Measurements from ENCODE around the gene TNPO2.

Gene TNPO2

DNA sequence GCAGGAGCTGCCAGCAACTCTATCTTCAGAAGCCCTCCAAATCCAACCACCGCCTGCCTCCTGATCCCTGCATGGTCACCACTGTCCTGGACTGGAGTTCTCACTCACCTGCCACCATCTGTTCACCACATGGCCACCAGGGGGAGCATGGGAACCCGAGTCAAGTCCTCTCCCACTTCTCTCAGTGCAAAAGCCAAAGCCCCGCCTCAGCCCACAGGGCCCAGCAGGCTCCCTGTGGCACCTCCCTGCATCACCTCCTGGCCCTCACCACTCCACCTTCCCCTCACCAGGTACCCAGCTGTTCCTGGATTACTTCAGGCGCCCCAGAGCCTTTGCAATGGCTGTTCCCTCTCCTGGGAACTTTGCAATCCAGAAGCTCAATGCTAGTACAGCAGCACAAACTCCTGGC, 47.3 kb downstream of the TNPO2 start:
- DNase-seq (ENCODE audit: low spot score) = peak; percentile 82

DNA sequence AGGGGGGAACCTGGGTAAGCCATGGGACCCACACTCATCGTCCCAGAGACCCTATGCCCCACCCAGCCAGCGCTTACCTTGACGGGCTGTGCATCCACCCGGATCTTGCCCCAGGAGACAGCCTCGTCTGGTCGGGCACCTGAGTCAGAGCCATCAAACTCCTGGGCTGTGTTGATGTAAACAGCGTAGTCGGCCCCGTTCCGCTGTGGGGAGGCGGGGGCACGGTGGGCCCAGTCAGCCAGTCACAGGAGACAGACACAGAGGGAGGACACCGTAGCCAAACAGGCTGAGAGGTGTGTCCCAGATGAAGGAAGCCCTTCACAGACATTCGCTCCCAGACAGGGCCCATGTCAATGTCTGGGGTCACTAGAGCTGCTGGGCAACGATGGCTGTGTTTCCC, 47.8 kb downstream of the TNPO2 start:
- DNase-seq (ENCODE audit: low spot score) = no peak

DNA sequence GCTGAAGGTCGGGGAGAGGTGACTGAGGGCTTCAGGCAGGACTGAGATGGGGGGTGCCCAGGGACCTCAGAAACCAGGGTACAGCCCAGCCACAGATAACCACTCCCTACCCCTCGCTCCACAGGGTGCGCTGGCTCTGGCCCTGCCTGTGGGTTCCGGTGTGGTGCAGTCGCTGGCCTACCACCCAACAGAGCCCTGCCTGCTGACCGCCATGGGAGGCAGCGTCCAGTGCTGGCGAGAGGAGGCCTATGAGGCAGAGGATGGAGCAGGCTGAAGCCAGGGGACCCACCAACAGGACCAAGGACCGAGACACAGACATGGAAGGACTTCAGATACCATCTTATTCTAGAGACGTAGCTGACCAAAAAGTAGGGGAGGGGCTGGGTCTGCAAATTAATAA, 48.3 kb downstream of the TNPO2 start:
- no peak for DNase-seq (ENCODE audit: low spot score)

DNA sequence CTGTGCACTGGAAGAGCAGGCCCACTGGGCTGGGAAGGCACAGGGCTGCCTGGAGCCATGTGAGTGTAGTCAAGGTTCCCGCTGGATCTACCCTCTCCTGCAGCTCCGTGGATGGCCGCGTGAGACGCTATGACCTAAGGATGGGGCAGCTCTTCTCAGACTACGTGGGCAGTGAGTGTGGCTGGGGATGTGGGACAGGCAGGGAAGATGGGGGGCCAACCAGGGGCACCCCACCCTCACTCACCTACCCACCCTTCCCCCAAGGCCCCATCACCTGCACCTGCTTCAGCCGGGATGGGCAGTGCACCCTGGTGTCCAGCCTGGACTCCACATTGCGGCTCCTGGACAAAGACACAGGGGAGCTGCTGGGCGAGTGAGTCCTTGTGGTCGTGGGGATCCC, 51.0 kb downstream of the TNPO2 start:
- no peak for DNase-seq (ENCODE audit: low spot score)

DNA sequence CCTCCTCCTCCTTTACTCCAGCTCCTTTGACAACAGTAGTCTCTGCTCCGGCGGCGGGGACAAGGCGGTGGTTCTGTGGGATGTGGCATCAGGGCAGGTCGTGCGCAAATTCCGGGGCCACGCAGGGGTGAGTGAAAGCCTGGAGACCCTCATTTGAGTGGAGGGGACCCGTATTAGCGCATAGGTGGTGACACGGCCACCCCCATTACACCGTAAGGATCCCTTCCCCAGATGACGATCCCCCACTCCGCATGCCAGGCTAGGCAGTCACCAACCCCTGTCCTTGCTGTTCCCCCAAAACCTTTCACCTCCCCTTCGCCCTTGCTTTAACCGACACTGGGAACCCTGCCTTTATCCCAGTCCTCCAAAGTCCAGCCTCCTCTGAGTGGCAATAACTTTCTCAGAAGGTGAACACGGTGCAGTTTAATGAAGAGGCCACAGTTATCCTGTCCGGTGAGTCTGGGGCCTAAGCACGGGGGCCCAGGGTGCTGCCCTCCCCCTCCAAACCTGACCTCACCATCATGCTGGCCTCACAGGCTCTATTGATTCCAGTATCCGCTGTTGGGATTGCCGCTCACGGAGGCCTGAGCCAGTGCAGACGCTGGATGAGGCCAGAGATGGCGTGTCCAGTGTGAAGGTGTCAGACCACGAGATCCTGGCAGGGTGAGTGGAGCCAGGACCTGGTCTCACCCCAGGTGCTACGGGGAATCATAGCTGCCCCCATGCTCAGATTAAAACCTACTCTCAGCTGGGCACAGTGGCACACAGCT, 53.4 kb downstream of the TNPO2 start:
- DNase-seq (ENCODE audit: low spot score) = no peak

DNA sequence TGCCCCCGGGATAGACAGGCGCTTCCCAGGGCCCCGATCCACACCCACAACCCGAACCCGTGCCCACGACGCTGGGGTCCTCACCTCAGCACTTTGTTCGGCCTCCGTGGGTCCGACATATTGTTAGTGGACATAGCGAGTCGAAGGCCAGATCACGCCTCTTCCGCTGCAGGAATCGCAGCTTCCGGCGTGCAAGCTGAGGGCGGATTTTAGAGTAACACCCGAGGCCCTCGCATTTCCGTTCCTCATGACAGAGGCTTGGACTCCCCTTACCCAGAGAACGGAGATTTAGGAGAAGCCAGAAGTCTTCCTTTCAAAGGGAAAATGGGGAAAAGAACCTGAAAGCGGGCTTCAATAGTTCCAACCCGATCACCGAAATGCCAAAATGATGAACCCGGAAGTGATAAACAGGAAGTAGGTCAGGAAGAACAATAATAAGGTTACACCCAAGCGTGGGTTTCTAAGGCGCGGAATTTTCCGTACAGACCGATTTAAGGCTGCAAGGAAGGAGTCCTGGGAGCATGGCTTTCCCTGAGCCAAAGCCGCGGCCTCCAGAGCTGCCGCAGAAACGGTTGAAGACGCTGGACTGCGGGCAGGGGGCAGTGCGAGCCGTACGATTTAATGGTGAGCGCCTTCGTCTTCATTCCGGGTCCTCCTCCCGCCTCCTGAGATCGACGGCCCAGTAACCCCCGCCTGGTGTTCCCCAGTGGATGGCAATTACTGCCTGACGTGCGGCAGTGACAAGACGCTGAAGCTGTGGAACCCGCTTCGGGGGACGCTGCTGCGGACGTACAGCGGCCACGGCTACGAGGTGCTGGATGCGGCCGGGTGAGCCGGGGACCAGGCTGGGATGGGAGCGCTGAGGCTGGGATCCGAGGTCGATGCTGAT, 54.2 kb downstream of the TNPO2 start:
- DNase-seq (ENCODE audit: low spot score) = peak; percentile 71

DNA sequence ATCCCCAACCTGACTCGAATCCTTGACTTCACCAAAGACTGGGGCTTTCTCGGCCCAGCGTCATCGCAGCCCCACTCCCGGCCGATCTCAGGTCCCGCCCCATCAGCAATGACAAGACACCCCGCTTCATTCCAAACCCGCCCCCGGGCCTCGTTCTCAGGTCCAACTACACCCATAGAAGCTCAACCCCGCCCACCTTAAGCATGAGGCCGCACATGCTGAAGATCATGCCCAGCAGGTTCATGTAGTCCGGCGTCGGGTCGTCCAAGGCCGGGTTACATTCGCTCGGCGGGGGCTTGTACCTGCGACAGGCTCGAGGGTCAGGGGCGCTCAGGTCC, 54.8 kb downstream of the TNPO2 start:
- peak; percentile 48 for DNase-seq (ENCODE audit: low spot score)

DNA sequence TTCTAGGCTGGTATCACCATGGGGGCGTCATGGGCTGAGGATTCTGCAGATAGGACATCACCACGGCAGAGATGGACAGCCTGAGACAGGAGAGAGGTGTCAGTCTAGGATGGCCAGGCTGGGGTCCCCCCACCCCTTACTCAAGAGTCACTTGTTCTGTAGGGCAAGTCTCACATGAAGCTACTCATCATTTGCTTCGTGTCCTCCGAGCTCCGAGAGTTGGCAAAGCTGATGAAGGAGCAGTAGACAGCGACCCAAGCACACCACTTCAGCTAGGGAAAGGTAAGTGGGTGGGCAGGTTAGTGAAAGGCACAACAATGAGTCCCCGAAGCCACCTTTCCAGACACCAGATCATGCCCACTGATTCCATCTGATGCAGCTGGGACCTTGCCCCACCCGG, 55.4 kb downstream of the TNPO2 start:
- DNase-seq (ENCODE audit: low spot score) = no peak

DNA sequence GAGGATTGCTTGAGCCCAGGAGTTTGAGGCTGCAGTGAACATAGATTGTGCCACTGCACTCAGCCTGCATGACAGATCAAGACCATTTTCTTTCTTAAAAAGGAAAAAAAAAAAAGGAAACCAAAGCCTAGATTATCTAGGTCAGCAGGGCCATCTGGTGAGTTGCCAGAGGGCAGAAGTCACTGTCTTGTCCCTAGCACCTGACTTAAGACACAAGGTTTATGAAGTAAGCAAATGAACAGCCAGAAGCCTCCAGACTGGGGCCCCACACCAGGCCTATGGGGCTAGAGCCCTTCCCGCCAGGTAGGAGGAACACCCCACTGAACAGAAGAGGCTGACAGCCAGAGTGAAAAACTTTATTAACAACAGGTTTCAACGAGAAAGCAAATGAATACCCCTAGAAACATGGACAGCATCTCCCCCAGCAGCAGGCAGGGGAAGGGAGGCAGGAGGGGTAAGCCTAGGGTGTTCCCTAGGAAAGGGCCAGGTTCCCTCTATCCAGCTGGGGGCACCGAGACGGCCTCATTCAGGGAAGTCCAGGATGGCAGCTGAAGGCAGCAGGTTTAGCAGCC, 55.9 kb downstream of the TNPO2 start:
- no peak for DNase-seq (ENCODE audit: low spot score)

DNA sequence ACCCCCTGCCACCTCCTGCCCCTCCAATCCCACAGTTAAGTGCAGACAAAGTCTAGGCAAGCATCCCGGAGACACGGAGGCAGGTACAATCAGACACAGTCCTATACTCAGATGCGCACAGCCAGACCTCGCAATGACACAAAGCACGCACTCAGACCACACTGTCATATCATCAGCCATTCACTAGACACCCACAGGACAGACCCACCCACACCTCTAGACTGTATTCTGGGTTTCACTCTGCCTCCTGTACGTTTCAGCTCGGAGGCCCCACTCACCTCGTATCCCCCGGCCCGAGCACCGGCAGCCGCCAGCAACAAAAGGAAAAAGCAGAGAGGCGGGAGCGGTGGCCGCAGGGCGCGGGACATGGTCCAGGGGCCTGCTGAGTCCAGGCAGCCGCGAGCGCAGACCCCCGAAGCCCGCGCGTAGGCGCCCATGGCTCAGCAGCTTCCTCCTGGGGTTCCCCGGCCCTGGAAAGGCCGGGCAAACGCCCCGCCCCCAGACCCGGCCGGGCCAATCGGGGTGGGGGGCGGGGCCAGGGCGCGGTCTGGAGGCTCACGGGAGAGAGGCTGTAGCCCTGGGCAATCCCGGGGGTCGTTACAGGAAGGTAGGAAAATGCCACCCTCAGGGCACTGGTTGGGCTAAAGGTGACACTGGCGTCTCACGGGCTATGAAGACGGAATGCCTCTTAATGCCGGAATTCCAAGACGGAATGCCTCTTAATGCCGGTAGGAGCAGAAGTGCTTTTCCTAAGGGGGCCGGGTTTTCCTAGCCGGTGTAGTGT, 57.3 kb downstream of the TNPO2 start, which contains the start of the genes MAN2B1 and WDR83:
Gene MAN2B1, minus strand, starts transcription at position 478 of the 784 bp plus-strand sequence. Its CDS starts 41 bp downstream, at position 437.
Gene WDR83, plus strand, starts transcription at position 543 of the 784 bp plus-strand sequence. CDS start 2,984 bp downstream, outside the sequence.
- peak; percentile 95 for DNase-seq (ENCODE audit: low spot score)

DNA sequence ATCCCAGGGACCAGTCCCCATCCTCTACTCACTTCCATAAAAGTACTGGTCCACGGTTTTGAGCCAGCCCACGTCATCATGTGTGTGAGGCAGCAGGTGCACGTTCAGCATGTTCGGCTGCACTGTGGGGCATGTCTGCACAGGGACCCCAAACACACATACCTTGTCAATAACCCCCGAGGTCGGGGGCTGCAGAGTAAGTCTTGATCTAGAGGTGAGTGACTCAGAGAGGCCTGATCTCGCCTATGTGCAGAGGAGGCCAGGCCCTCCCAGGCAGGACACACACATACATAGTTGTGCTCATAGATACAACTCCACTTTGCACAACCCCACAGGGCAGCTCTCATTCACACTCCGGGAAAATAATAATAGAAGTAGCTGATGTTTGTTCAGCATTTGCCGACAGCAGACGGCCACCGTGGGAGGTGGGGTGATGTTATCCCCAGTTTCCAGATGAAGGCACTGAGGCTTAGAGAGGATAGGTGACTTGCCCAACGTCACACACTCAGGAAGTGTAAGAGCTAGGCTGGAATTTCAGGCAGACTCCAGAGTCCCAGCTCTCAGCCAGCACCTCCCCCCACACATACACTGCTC, 58.0 kb downstream of the TNPO2 start:
- peak; percentile 49 for DNase-seq (ENCODE audit: low spot score)

DNA sequence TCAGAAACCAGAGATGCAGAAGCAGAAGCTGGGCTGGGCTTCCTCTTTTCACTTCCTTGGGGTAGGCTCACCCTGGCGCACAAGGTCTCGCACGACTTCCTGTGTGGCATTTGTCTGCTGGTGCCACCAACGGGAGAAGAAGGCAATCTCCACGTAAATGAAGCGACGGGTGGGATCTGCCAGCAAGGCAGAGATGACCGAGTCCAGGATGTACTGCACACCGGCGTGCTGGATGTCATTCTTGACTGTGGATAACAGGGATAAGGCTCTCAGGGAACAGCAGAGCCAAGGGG, 58.5 kb downstream of the TNPO2 start:
- DNase-seq (ENCODE audit: low spot score) = peak; percentile 84

DNA sequence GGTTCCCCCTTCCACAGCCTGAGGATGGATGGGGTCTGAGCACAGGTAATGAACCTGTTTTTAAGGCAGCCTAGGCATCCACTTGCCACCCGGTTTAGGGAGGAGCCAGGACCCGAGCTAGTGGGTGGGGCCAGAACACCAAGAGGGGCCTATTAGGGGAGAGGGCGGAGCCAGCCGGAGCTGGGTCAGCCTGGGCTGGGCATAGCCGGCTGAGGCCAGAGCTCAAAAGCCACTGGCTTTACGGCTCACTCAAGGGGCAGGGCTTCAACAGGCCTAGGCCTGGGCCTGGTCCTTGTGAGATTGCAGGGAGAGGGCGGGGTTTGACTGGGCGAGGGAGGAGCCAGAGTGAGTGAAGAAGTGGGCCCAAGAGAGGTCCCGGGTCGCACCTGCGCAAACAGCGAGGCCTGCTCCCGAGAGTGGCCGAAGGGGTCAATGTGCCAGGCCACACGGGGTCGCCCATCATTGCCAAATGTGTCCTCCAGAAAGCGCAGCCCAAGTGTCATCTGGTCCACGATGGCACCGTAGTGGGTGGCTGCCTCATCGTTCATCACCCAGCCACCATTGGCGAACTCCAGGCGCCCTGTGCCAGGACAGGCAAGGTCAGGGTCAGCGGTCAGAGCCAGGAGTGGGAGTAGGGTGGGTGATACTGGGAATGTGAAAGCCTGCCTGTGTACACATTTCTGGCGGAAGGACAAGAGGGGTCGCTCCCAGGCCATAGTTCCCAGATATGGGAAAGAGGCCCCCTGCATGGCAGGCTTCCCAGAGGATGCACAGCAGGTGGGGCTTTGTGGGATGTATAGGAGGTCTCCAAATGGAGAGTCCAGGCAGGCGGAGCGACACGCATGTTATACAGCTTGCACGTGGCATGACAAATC, 59.1 kb downstream of the TNPO2 start:
- DNase-seq (ENCODE audit: low spot score) = no peak

DNA sequence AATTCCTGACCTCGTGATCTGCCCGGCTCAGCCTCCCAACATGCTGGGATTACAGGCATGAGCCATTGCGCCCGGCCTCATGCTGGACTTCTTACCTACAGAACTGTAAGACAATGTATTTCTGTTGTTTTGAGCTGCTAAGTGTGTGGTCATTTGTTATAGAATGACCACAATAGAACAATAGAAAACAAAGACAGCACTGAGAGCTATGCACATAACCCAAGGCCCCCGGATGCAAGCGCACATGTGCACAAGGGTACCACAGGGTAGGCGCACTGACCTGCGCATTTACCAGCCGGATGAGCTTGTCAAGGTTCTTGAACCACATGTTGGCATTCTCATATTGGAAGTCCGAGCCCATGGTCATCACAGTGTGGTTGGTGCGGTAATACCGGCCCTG, 62.8 kb downstream of the TNPO2 start:
- no peak for DNase-seq (ENCODE audit: low spot score)

DNA sequence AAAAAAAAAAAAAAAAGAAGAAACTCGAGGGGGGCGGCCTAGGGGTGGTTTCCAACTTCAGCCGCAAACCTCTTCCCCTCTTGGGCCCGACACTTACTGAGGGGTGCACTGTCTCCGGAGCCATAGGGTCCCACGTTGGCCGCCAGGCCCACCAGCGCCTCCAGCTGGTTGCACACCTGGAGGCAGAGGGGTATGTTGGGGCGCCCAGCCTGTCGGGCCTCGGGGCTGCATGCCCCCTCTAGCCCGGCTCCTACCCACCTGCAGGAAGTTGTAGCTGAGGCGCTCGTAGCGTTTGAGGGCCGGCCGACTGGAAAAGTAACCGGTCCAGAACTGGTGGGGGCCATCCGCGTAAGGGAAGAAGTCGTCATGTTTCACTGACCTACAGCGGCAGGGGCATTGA, 65.8 kb downstream of the TNPO2 start:
- no peak for DNase-seq (ENCODE audit: low spot score)

DNA sequence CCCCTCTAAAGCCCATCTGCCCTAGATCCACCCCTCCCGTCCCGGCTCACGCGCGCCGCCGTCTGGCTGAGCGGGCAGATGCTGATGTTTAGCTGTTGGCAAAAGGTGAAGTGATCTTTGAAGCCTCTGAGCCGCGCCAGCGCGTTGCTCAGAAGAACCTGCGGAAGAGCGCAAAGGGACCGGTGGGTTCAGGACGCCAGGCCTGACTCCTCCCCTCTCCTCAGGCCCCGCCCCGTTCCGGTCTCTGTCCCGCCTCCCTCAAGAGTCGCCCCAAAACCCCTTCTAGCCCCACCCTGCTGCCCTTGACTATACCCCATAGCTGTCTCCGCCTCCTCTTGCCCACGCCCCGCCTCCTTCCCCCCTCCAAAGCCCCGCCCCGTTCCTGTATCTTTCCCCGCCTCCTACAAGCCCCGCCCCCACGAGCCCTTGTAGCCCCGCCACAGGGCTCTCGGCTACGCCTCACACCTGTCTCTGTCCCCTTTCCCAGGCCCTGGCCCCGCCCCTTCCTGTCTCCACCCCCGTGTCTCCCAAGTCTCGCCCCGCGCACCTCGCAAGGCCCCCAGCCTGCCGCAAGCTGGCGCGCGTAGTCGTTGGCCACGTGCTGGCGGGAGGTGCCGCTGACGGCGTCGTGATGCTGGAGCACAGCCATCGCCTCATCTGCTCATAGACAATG, 66.7 kb downstream of the TNPO2 start:
- no peak for DNase-seq (ENCODE audit: low spot score)

DNA sequence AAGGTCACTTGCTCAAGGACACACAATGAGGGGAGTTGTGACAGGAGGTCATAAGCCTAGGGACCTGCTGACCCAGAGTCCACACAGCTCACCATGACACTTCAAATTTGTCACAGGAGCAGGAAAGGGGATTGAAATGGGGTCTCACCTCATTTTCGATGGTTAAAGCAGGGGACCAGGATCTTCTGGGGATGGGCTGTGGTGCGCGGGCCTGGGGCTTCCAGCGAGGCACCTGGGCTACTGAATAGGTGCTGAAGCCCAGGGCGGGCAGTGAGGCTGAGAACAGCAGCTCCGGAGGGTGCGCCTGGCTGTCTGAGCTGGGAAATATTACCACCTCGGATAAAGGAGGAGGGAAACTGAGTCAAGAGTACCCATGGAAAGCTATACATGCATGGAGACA, 68.2 kb downstream of the TNPO2 start:
- no peak for DNase-seq (ENCODE audit: low spot score)

DNA sequence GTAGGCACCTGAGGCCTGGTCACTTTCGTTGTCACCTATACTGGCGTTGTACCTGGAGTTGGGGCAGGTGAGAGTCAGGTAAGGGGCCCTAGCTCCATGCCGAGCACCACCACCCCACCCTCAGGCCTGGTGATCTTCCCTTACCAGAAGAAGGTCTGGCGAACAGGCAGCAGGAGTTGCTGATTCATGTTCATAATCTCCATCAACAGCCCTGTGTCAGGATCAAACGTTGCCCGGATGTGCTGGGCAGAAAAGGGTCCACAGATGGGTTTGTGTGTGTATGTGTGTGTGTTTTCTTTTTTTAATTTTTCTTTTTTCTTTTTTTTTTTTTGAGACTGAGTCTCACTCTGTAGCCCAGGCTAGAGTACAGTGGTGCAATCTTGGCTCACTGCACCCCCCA, 71.5 kb downstream of the TNPO2 start:
- no peak for DNase-seq (ENCODE audit: low spot score)

DNA sequence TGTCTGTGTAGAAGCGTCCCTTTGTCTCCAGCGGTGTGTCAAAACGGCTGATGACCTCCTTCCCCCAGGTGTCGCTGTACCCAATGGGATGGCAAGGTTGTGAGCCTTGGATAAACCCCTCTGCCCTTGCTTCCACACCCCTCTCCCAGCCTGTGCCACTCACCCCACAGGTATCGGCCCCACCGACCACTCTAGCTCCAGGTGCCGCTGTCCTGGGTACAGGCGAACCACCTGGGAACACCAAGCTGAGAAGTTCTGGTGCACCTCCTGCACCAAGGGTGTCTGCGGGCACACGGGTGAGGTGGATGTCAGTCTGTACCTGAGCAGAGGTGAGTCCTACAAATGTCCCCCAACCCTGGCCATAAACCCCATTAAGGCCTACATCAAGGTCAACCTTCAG, 73.8 kb downstream of the TNPO2 start:
- DNase-seq (ENCODE audit: low spot score) = no peak

Data from germinal center (tissue), 1 donor.